ENCODE results near the gene RMDN3. TPM values are rescaled to one million over a fixed set of nuclear protein-coding genes. Genes with fewer than 3 reads are reported as not detected.
A peak's percentile ranks its signal among the peaks of the same experiment; 100 is the strongest.

RMDN3 gene
- total RNA-seq, 2 experiments from 2014 or later, result 29.1 to 30.3 TPM

GRCh38 chr15:40762919-40763800 is 8.1 kb upstream of the RMDN3 start:
- CTCF ChIA-PET, result interaction anchor here (0.7 to 2.9 kb wide), 5 partner anchors 19 to 309 kb away, joined by 3 to 13 read pairs (median 5); partner anchors contain the start of gene RAD51

GRCh38 chr15:40759961-40760360 is 4.9 kb upstream of the RMDN3 start:
- Mint-ChIP-seq H3K4me1 (ENCODE audit: low read depth) (peaks cover 24% of the 10 kb centered on the region), H3K27me3 (no peaks in the 10 kb centered on the region), H3K27ac (no peak overlapping the region), H3K4me3 (peak overlapping the region; percentile 38), H3K9me3 (no peaks in the 10 kb centered on the region), H3K36me3 (ENCODE audit: low read depth) (no peaks in the 10 kb centered on the region)
- H3K27ac ChIP-seq (ENCODE audit: low read depth in 1 of 2, low read length in 2 of 2), result no peak overlapping the region
- no peaks in the 10 kb centered on the region for H3K9me3 ChIP-seq (ENCODE audit: control insufficient read depth in 1 of 2, insufficient read depth in 1 of 2, low read length in 2 of 2)
- no peak for ATAC-seq (ENCODE audit: poor library complexity)
- H3K36me3 ChIP-seq (ENCODE audit: insufficient read depth, low read length), result no peaks in the 10 kb centered on the region
- POLR2A ChIA-PET, result no interaction called here
- H3K4me1 ChIP-seq (ENCODE audit: insufficient read depth, low read length), result peaks cover 30% of the 10 kb centered on the region
- no peak for DNase-seq
- intact Hi-C loops (cut with DNase I, micrococcal nuclease), result loop anchor here in 1 of 2 experiments (5.0 to 10.0 kb wide), 4 partner anchors 132 to 525 kb away; partner anchors contain the start of genes INO80, KNL1 and VPS18
- H3K27me3 ChIP-seq (ENCODE audit: control insufficient read depth in 1 of 2, insufficient read depth in 2 of 2, low read length in 2 of 2), result no peaks in the 10 kb centered on the region
- H3K4me3 ChIP-seq (ENCODE audit: low read length), result no peak overlapping the region
- CTCF ChIA-PET, result interaction anchor here (1.6 kb wide), 1 partner anchor 16 kb away, joined by 3 read pairs; no protein-coding TSS in a partner anchor
- no peak for TF ChIP-seq CTCF (IDR thresholded peaks at IDR 0.05)

More at GRCh38 chr15:40762919-40763800, 8.1 kb upstream of the RMDN3 start:
- H3K27ac ChIP-seq (ENCODE audit: low read depth in 1 of 2, low read length in 2 of 2), result peak overlapping the region; percentile 60 to 71
- Mint-ChIP-seq H3K4me3 (peak overlapping the region; percentile 89), H3K27ac (peak overlapping the region; percentile 90), H3K4me1 (ENCODE audit: low read depth) (peaks cover 22% of the 10 kb centered on the region), H3K36me3 (ENCODE audit: low read depth) (peaks cover 8% of the 10 kb centered on the region), H3K27me3 (no peaks in the 10 kb centered on the region), H3K9me3 (no peaks in the 10 kb centered on the region)
- DNase-seq (peak in 8 of 14 experiments; percentile 20 to 63 (median 46)), ATAC-seq (ENCODE audit: poor library complexity) (peak; percentile 4)
- H3K9me3 ChIP-seq (ENCODE audit: control insufficient read depth in 1 of 2, insufficient read depth in 1 of 2, low read length in 2 of 2), result no peaks in the 10 kb centered on the region
- TF ChIP-seq CTCF (IDR thresholded peaks at IDR 0.05), result no peak
- peak overlapping the region; percentile 98 for H3K4me3 ChIP-seq (ENCODE audit: low read length)
- H3K4me1 ChIP-seq (ENCODE audit: insufficient read depth, low read length), result peaks cover 32% of the 10 kb centered on the region
- intact Hi-C loops (cut with DNase I, micrococcal nuclease), result loop anchor here in 1 of 2 experiments (5.0 to 10.0 kb wide), 2 partner anchors 171 to 352 kb away; partner anchors contain the start of genes INO80 and KNL1
- peaks cover 12% of the 10 kb centered on the region for H3K36me3 ChIP-seq (ENCODE audit: insufficient read depth, low read length)
- POLR2A ChIA-PET, result interaction anchor here (1.6 to 2.7 kb wide), 6 partner anchors 19 to 194 kb away, joined by 4 to 25 read pairs (median 6); partner anchors contain the start of genes RAD51, RPUSD2 and VPS18
- no peaks in the 10 kb centered on the region for H3K27me3 ChIP-seq (ENCODE audit: control insufficient read depth in 1 of 2, insufficient read depth in 2 of 2, low read length in 2 of 2)

GRCh38 chr15:40756938-40757337 is 1.9 kb upstream of the RMDN3 start:
- Mint-ChIP-seq H3K4me3 (peak overlapping the region; percentile 80), H3K27me3 (no peaks in the 10 kb centered on the region), H3K4me1 (ENCODE audit: low read depth) (peaks cover 30% of the 10 kb centered on the region), H3K9me3 (no peaks in the 10 kb centered on the region), H3K36me3 (ENCODE audit: low read depth) (peaks cover 18% of the 10 kb centered on the region), H3K27ac (peak overlapping the region; percentile 30)
- intact Hi-C loops (cut with DNase I, micrococcal nuclease), result loop anchor here in 1 of 2 experiments (5.0 to 10.0 kb wide), 2 partner anchors 135 to 528 kb away; partner anchors contain the start of gene VPS18
- ChIA-PET POLR2A (interaction anchor here (0.8 to 1.2 kb wide), 3 partner anchors 50 to 315 kb away, joined by 3 to 4 read pairs (median 3); partner anchors contain the start of genes DNAJC17, RAD51 and ZFYVE19), CTCF (interaction anchor here (0.9 to 1.4 kb wide), 2 partner anchors 12 to 13 kb away, joined by 3 read pairs; partner anchors contain the start of gene C15orf62)
- Histone ChIP-seq H3K36me3 (ENCODE audit: insufficient read depth, low read length) (peaks cover 10% of the 10 kb centered on the region), H3K27me3 (ENCODE audit: control insufficient read depth in 1 of 2, insufficient read depth in 2 of 2, low read length in 2 of 2) (no peaks in the 10 kb centered on the region), H3K4me1 (ENCODE audit: insufficient read depth, low read length) (peaks cover 29% of the 10 kb centered on the region), H3K27ac (ENCODE audit: low read depth in 1 of 2, low read length in 2 of 2) (no peak overlapping the region), H3K4me3 (ENCODE audit: low read length) (no peak overlapping the region), H3K9me3 (ENCODE audit: control insufficient read depth in 1 of 2, insufficient read depth in 1 of 2, low read length in 2 of 2) (no peaks in the 10 kb centered on the region)
- DNase-seq (no peak), ATAC-seq (ENCODE audit: poor library complexity) (no peak)
- TF ChIP-seq CTCF (IDR thresholded peaks at IDR 0.05), result no peak

Measured in CD4-positive, alpha-beta T cell (primary cell).